ENCODE measurements around the gene SEC23A. TPM values are rescaled to one million over a fixed set of nuclear protein-coding genes. Genes with fewer than 3 reads are reported as not detected.
"Not testable (repeated sequence)": the region's sequence is repeated elsewhere in the genome, so short reads cannot be mapped to it uniquely, and the experiment has no call there.

Gene SEC23A
- total RNA-seq, 1 donor from 2014 or later, result 39.4 TPM

DNA sequence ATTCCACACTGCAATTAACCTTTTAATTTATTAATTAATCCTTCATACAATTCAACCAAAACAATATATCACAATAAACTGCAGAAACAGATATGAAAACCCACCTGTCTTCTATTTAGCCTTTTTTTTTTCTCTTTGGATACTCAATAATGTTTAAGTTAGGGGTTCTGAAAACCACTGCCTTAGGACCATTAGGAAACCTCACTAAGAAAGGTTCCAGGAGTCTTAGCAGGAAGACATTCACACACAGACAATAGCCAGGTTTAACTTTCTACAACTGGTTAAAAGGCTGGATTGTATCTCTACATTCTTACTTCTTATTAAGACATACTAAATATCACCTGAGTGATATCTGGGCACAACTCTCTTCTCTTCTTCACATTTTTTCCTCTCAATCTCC is 3.3 kb downstream of the SEC23A start:
- Mint-ChIP-seq H3K4me3 (no peak overlapping the region), H3K27me3 (no peaks in the 10 kb centered on the region), H3K27ac (no peak overlapping the region), H3K36me3 (ENCODE audit: low read depth) (peaks cover 25% of the 10 kb centered on the region), H3K4me1 (peaks cover 45% of the 10 kb centered on the region), H3K9me3 (no peaks in the 10 kb centered on the region)
- ChIA-PET POLR2A (no interaction called here), CTCF (no interaction called here)
- DNase-seq (no peak), ATAC-seq (ENCODE audit: low read depth) (no peak)
- TF ChIP-seq, protein P1, sequence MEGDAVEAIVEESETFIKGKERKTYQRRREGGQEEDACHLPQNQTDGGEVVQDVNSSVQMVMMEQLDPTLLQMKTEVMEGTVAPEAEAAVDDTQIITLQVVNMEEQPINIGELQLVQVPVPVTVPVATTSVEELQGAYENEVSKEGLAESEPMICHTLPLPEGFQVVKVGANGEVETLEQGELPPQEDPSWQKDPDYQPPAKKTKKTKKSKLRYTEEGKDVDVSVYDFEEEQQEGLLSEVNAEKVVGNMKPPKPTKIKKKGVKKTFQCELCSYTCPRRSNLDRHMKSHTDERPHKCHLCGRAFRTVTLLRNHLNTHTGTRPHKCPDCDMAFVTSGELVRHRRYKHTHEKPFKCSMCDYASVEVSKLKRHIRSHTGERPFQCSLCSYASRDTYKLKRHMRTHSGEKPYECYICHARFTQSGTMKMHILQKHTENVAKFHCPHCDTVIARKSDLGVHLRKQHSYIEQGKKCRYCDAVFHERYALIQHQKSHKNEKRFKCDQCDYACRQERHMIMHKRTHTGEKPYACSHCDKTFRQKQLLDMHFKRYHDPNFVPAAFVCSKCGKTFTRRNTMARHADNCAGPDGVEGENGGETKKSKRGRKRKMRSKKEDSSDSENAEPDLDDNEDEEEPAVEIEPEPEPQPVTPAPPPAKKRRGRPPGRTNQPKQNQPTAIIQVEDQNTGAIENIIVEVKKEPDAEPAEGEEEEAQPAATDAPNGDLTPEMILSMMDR (IDR thresholded peaks at IDR 0.05), result no peak
- intact Hi-C loops (cut with micrococcal nuclease), result no loop called here

DNA sequence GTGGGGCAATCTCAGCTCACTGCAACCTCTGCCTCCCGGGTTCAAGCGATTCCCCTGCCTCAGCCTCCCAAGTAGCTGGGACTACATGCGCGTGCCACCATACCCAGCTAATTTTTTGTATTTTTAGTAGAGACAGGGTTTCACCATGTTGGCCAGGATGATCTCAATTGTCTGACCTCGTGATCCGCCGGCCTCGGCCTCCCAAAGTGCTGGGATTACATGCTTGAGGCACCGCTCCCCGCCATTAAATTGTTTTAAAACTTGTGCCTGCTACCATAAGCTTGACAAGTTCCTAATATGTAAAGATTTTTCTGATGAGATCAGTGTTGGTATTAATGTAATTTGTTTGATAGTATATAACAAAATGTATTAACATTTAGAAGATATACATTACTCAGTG is 3.8 kb downstream of the SEC23A start:
- intact Hi-C loops (cut with micrococcal nuclease); H3K4me3 Mint-ChIP-seq; POLR2A ChIA-PET; H3K27ac Mint-ChIP-seq; H3K27me3 Mint-ChIP-seq; DNase-seq; H3K9me3 Mint-ChIP-seq; ATAC-seq (ENCODE audit: low read depth): not testable (repeated sequence)
- peaks cover 43% of the 10 kb centered on the region for H3K4me1 Mint-ChIP-seq
- CTCF ChIA-PET, result interaction anchor here (0.6 kb wide), 1 partner anchor 816 kb away, joined by 3 read pairs; no protein-coding TSS in a partner anchor
- H3K36me3 Mint-ChIP-seq (ENCODE audit: low read depth), result peaks cover 30% of the 10 kb centered on the region

DNA sequence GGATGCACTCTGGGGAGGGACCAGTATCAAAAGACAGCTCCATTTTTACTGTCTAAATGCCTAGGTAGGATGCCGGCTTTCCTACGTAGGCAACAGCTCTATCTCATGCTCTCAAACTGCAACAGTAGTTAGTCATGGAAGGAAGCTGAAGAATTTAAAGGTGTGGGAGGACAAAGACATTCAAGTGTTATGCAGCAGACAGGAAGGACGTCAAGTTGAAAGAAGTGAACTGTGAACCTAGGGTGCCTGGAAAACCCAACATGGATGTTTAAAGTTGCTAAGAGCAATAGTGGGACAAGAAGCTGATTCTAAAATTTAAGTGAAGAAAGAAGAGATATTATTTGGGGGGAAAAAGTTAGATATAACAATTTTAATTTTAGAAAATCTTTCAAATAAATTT is 5.9 kb downstream of the SEC23A start:
- intact Hi-C loops (cut with micrococcal nuclease), result no loop called here
- H3K27ac Mint-ChIP-seq, result peak overlapping the region; percentile 20
- ChIA-PET CTCF (no interaction called here), POLR2A (interaction anchor here (1.3 kb wide), 1 partner anchor 17 kb away, joined by 3 read pairs; the partner anchor contains the start of gene GEMIN2)
- no peak for DNase-seq
- peaks cover 29% of the 10 kb centered on the region for H3K4me1 Mint-ChIP-seq
- H3K36me3 Mint-ChIP-seq (ENCODE audit: low read depth), result peaks cover 35% of the 10 kb centered on the region
- H3K4me3 Mint-ChIP-seq, result no peak overlapping the region
- no peak for ATAC-seq (ENCODE audit: low read depth)
- no peaks in the 10 kb centered on the region for H3K9me3 Mint-ChIP-seq
- no peaks in the 10 kb centered on the region for H3K27me3 Mint-ChIP-seq
- TF ChIP-seq, protein P1 (IDR thresholded peaks at IDR 0.05), result no peak

DNA sequence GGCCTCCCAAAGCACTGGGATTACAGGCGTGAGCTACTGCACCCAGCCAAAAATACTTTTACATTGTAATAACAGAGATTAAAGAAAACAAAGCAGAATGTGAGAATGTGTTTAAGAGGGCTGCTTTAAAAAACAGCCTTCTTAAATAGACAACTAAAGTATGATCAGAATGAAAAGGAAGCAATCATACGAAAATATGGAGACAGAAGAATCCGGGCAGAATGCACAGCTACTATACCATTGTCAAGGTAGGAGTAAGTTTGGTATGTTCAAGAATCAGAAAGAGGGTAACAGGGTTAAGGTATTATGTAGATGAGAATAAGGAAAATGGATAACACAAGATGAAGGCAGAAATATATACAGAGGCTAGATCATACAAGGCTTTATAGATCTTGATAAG is 8.5 kb downstream of the SEC23A start:
- H3K27me3 Mint-ChIP-seq, result no peaks in the 10 kb centered on the region
- no peak for ATAC-seq (ENCODE audit: low read depth)
- CTCF ChIA-PET, result no interaction called here
- POLR2A ChIA-PET, result no interaction called here
- peaks cover 15% of the 10 kb centered on the region for H3K4me1 Mint-ChIP-seq
- TF ChIP-seq, protein P1 (IDR thresholded peaks at IDR 0.05), result no peak
- H3K27ac Mint-ChIP-seq, result no peak overlapping the region
- H3K9me3 Mint-ChIP-seq, result no peaks in the 10 kb centered on the region
- intact Hi-C loops (cut with micrococcal nuclease), result no loop called here
- peaks cover 59% of the 10 kb centered on the region for H3K36me3 Mint-ChIP-seq (ENCODE audit: low read depth)
- no peak overlapping the region for H3K4me3 Mint-ChIP-seq
- DNase-seq, result no peak

DNA sequence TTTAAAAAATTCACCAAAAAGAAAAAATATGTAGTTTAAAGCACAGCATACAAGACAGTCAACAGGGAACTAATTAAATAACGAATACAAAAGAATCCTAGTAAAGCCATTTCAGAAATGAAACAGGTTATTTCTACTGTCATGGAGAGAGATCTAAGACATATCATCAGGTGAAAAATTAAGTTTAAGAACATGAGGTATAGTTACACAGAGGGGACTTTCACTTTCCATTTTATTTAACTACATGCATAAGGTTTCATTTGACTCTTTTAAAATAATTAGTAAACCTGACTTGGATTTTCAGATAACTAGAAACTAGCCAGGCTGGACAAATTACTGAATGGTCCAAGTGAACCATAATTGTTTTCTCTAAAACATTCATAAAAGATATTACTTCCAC is 11.3 kb downstream of the SEC23A start:
- TF ChIP-seq, protein P1 (IDR thresholded peaks at IDR 0.05), result no peak
- no peaks in the 10 kb centered on the region for H3K27me3 Mint-ChIP-seq
- intact Hi-C loops (cut with micrococcal nuclease), result no loop called here
- H3K36me3 Mint-ChIP-seq (ENCODE audit: low read depth), result peaks cover 73% of the 10 kb centered on the region
- ChIA-PET POLR2A (no interaction called here), CTCF (no interaction called here)
- no peak overlapping the region for H3K4me3 Mint-ChIP-seq
- no peak overlapping the region for H3K27ac Mint-ChIP-seq
- H3K4me1 Mint-ChIP-seq, result peaks cover 3% of the 10 kb centered on the region
- no peak for ATAC-seq (ENCODE audit: low read depth)
- no peaks in the 10 kb centered on the region for H3K9me3 Mint-ChIP-seq
- no peak for DNase-seq

DNA sequence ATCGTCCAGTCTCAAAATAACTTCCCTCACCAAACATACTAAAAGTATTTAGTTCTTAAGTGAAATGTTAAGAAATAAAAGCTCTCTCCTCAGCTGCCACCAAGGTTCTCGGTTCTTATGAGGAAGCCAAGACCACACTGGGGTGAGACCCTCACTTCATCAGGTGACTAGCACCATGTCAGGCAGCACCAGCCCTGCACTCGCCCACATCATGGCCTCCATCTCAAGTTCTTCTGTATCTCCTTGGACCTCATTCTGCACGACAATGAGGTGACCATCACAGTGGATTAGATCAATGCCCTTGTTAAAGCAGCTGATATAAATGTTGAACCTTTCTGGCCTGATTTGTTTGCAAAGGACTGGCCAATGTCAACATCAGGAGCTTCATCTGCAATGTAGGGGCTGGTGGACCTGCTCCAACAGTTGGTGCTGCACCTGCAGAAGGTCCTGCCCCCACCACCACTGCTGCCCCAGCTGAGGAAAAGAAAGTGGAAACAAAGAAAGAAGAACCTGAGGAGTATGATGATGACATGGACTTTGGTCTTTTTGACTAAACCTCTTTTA is 12.4 kb downstream of the SEC23A start:
- Mint-ChIP-seq H3K27ac (no peak overlapping the region), H3K27me3 (no peaks in the 10 kb centered on the region), H3K9me3 (no peaks in the 10 kb centered on the region), H3K36me3 (ENCODE audit: low read depth) (peaks cover 76% of the 10 kb centered on the region), H3K4me1 (peaks cover 3% of the 10 kb centered on the region), H3K4me3 (no peak overlapping the region)
- ChIA-PET POLR2A (interaction anchor here (0.7 to 0.9 kb wide), 2 partner anchors 10 to 23 kb away, joined by 3 read pairs; partner anchors contain the start of gene GEMIN2), CTCF (no interaction called here)
- TF ChIP-seq, protein P1 (IDR thresholded peaks at IDR 0.05), result no peak
- DNase-seq (no peak), ATAC-seq (ENCODE audit: low read depth) (no peak)
- intact Hi-C loops (cut with micrococcal nuclease), result no loop called here

All from activated B cell treated with CpG ODN at 0.5 μM for 24 hours (primary cell).